HG02981 (cell line): ENCODE results near the gene FAM237A.

Source experiments
- ATAC-seq: cut with Tn5 transposase; IDR thresholded peaks from one replicate; pipeline ENCODE4 v1.9.1; 2021; ENCODE audit warnings: mild to moderate bottlenecking, moderate library complexity; ENCODE audit not compliant: unreplicated experiment

Gene FAM237A

GRCh38 chr2:206642075-206643025, at the start of gene FAM237A:
Gene FAM237A (plus strand): TSS chr2:206642487. CDS start chr2:206644237, 1,750 bp downstream.
- ATAC-seq: no peak

DNA sequence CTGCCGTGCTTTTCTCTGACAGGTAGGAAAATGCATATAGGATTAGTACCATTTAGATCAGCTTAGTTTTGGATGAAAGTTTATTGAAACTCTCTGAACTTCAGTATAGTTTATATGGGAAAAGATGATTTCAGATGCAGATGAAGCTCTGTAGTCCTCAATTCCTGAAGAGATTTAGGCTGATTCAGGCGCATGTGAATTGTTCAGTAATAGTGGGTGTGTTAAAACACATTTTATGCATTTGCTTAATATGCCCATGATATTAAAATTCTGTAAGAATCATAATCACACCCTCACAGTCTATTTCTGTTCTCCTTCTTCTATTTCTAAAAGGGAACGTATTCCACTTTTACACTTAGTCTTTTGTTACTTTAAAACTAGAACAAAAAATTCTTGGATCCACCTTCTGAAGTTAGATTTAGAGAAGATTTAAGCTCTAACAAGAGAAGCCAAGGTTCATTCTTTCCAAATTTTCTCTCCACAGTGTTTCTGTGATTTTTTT, 44.5 kb upstream of the FAM237A start:
- ATAC-seq: no peak

- no peak for ATAC-seq
These were observed 39.0 kb upstream of the FAM237A start for GRCh38 chr2:206603243-206603642.

DNA sequence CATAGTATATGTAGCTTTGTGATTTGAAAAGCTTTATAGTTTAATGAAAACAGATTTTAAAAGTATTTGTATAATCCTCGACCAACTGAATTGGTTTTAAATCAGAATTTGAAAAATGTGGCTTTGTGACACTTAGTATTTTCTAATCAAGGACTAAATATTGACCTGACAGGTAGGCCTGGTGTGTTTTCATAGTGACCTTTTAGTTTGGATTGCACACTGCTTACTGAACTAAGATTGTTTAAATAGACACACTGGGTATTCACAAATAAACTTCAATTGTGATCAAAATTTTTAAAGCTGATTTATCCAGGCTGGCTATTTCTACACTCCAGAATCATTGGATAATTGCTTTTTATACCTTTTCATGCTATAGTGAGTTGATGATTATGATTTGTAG, 31.8 kb upstream of the FAM237A start:
- ATAC-seq: no peak

- no peak for ATAC-seq
These were observed 31.1 kb upstream of the FAM237A start for GRCh38 chr2:206611191-206611590.

- no peak for ATAC-seq
These were observed 30.6 kb upstream of the FAM237A start for GRCh38 chr2:206611736-206612135.

DNA sequence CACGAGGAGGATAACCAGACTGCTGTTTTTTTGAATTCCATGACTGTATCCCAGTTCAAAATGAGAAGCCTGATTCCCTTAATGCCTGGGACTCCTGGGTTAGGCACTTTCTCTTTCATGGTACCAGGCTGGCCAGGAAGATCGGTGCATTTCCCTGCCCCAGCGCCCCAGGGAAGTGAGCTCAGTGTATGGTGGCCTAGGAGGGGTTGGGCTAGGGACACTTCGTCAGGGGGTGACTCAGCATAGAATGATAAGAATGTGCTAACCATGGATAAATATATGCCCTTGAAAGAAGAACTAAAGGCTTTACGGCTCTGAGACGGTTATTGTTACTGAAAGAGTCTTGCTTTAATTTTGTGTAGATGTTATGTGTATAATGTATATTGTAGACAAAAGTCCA, 27.5 kb upstream of the FAM237A start:
- no peak for ATAC-seq

GRCh38 chr2:206615417-206616089, 26.7 kb upstream of the FAM237A start:
- no peak for ATAC-seq

- no peak for ATAC-seq
These were observed 26.1 kb upstream of the FAM237A start for GRCh38 chr2:206616151-206616550.

GRCh38 chr2:206619011-206619410, 23.3 kb upstream of the FAM237A start:
- ATAC-seq: no peak

DNA sequence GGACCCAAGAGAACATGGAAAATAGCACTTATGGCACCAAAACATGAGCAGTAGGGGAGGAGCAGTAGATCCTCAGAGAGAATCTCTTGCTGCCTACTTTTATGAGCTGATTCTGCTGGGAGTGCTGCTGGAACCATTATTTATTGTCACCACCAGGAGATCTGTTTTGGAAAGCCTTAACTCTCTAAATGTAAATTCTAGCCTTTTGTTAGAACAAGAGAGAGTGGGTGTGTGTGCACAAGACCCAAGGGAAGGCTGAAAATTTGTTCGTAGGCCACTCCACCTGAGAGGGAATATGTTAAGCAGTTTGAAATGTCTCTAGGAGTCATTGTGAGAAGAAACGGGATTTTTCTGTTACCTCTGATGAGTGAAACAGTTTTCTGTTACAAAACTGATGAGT, 16.2 kb upstream of the FAM237A start:
- ATAC-seq: no peak

GRCh38 chr2:206627632-206628031, 14.7 kb upstream of the FAM237A start:
- ATAC-seq: no peak

GRCh38 chr2:206631340-206631739, 10.9 kb upstream of the FAM237A start:
- no peak for ATAC-seq

DNA sequence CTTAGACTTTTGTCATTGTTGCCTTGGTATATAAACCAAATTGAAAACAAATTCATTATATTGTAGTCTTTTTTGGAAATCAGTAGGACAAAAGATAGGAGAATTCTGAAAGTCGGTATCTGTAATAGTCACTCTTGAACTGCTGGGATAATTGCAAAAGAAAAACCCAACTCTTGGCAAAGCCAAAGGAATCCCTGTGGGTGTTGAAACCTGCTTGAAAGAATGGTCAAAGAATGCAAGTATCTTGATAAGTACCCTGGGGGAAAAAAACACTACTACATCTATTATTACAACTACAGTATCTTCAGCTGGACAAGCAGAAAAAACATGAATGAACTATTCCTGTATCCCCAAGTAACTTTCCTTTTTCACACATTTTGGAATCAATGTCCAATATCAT, 7.3 kb upstream of the FAM237A start:
- ATAC-seq: no peak

- ATAC-seq: no peak
These were observed 2.7 kb upstream of the FAM237A start for GRCh38 chr2:206639636-206640035.

- no peak for ATAC-seq
These were observed 1.1 kb upstream of the FAM237A start for GRCh38 chr2:206641226-206641625.

GRCh38 chr2:206647985-206648384, 5.7 kb downstream of the FAM237A start:
- ATAC-seq: no peak

GRCh38 chr2:206657087-206657486, 14.8 kb downstream of the FAM237A start:
- no peak for ATAC-seq

- ATAC-seq: no peak
These were observed 23.0 kb downstream of the FAM237A start for GRCh38 chr2:206665251-206665650.

GRCh38 chr2:206670531-206671319, 28.4 kb downstream of the FAM237A start:
- ATAC-seq: no peak

DNA sequence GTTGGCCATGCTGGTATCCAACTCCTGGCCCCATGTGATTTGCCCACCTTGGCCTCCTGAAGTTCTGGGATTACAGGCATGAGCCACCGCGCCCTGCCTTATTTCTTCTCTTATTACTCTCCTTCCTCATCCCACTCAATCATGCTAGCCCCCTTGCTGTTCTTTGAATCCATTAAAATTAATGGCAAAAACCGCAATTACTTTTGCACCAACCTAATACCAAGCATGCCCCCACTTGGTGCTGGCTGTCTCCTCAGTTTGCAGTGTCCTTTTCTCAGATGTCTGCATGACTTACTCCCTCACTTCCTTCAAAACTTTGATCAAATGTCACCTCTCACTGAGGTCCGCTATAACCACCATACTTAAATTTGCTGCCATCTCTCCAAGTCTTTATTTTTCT, 41.3 kb downstream of the FAM237A start:
- ATAC-seq: no peak
